NCI-H128 (cell line): ENCODE data around the gene TBC1D13.
"Not testable (repeated sequence)": the region's sequence is repeated elsewhere in the genome, so short reads cannot be mapped to it uniquely, and the experiment has no call there.

Experiments used
- DNase-seq: peaks from one replicate; lab custom pipeline; 2025; ENCODE audit not compliant: unreplicated experiment; lab: John Stamatoyannopoulos, UW

Gene TBC1D13, protein sequence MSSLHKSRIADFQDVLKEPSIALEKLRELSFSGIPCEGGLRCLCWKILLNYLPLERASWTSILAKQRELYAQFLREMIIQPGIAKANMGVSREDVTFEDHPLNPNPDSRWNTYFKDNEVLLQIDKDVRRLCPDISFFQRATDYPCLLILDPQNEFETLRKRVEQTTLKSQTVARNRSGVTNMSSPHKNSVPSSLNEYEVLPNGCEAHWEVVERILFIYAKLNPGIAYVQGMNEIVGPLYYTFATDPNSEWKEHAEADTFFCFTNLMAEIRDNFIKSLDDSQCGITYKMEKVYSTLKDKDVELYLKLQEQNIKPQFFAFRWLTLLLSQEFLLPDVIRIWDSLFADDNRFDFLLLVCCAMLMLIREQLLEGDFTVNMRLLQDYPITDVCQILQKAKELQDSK

DNA sequence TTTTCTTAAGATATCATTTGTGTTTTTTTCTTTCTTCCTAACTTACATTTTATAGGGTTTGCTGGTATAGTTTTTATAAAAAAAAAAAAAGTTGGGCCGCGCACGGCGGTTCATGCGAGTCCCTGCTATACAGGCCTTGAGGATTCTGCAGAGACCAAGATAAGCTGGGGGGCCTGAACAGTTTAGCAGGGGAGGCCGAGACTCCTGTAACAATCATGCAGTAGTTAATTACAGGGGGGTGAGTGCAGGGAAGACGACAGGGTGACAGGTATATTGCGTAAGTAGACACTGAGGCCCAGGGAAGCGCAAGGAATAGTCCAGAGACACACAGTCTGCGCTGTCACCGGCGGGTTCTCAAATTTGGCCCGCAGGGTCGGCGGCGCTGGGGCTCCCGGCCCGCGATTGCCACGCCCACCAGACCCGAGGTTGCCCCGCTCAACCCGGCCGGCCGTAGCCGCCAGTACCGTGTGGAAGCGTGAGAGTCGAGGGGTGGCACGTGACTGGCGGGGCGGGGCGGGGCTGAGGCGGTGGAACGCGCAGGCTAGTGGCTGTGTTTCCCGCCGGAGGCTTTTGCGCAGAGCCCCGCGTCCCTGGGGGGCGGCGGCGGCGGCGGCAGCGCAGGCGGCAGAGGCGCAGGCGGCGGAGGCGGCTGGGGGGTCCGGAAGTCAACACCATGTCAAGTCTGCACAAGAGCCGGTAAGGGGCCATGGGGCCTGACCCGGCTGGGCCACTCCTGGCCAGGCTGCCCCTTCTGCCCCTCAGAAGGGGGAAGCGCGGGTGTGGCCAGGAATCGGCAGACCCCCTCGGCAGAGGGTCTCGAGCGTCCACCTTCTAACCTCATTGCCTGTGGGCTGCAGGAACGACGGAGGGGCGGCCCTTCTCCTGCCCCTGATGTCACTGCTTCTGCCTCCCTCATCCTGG, at the start of gene TBC1D13:
TSS of gene TBC1D13 (plus strand) at position 573 of the 921 bp plus-strand sequence. CDS start at position 674, 101 bp downstream.
- DNase-seq = peak; percentile 68

DNA sequence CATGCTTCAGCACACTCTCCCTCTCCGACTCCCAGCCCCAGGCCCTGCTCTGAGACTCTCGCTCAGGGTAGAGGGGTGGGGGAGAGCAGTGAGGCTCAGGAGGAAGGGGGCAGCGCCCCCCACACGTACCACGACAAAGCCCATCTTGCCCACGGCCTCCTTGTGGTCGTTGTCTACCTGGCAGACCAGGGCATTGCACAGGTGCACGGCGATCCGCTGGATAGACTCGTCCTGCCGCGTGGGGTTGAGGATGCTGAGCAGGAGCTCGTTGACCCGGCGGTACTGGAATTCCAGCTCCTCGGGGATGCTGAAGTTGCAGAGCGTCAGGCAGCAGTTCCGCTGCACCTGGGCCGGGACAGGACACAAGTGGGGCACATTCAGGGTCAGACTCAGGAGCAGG, 44.7 kb upstream of the TBC1D13 start:
- no peak for DNase-seq

DNA sequence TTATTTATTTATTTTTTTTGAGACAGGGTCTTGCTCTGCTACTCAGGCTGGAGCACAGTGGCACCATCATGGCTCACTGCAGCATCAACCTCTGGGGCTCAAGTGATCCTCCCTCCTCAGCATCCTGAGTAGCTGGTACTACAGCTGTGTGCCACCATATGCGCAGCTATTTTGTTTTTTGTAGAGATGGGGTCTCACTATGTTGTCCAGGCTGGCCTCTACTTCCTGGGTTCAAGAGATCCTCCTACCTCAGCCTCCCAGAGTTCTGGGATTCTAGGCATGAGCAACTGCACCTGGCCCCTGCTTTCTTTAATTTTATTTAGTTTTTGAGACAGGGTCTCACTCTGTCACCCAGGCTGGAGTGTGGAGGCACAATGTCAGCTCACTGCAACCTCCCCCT, 43.6 kb upstream of the TBC1D13 start:
- DNase-seq = no peak

DNA sequence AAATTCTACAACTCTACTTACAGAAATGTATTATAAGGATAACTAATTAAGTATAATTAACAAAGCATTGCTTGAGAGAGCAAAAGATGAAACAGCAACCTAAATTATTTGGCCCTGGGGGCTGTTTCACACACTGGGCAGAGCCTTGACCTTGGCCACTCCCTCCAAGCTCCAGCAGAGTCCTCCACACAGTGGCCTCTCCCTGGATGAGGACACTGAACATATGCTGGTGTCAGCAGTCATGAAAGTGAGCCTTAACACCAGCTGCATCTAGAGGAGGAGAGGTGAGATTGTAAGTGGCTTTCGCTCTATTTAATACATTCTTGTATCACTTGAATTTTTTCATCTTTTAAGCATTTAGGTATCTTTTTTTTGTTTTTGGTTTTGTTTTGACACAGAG, 39.8 kb upstream of the TBC1D13 start:
- no peak for DNase-seq

DNA sequence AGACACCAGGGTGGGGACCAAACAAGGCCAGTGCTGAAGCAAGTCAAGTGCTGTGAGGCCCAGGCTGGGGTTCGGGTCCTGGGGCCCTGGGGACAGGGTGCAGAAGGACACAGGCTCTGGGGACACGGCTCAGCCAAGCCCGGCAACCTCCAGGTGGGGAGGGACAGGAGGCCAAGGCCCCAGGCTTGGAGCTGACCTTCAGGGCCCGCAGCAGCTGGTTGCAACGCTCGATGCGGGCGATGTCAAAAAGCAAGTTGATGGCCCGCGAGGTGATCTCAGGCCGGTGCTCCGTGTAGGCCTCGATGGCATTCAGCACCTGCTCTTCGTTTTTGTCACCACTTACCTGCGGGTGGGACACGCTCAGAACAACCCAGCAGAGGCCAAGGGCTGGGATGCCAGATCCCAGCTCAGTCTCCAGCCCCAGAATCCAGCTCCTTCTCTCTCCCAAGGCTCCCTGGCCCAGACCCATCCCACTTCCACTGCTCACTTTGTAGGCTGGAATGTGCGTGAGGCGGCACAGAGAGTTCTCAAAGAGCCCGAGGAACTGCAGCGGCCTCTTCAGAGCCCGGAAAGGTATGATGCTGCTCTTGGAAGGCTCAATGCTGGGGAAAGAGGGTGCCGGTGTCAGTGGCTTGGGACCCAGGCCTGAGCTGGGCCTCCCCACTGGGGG, 36.0 kb upstream of the TBC1D13 start:
- no peak for DNase-seq

DNA sequence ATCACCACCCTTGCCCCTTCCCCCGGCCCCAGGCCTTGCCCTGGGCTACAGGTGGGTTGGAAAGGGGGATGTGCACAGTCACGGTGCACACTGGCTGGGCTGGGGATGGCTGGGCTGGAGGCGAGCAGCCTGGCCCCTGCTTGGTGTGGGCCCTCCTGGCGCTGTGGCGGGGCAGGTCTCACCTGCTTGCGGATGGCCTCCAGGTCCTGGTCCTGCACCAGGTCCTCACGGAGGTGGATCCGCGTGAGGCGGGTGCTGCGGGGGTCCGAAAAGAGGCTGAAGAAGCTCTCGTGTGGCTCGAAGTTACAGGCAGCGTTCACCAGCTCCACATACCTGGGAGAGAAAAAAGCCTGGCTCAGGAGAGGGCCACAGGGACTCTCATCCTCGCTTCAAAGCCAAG, 33.4 kb upstream of the TBC1D13 start:
- DNase-seq = no peak

DNA sequence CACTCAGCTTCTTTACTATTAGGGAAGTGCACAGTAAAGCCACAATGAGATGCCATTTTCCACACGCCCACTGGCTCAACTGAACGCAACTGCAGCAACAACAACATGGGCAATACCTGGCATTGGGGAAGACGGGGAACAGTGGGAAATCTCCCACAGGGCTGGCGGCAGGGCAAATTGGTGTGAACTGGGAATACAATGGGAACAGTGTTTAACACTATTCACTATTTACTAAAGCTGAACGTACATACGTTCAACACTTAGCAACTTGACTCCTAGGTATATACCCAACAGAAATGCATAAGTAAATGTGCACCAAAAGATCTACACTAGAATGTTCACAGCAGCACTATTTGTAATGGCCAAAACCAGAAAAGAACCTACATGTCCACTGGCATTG, 29.5 kb upstream of the TBC1D13 start:
- no peak for DNase-seq

DNA sequence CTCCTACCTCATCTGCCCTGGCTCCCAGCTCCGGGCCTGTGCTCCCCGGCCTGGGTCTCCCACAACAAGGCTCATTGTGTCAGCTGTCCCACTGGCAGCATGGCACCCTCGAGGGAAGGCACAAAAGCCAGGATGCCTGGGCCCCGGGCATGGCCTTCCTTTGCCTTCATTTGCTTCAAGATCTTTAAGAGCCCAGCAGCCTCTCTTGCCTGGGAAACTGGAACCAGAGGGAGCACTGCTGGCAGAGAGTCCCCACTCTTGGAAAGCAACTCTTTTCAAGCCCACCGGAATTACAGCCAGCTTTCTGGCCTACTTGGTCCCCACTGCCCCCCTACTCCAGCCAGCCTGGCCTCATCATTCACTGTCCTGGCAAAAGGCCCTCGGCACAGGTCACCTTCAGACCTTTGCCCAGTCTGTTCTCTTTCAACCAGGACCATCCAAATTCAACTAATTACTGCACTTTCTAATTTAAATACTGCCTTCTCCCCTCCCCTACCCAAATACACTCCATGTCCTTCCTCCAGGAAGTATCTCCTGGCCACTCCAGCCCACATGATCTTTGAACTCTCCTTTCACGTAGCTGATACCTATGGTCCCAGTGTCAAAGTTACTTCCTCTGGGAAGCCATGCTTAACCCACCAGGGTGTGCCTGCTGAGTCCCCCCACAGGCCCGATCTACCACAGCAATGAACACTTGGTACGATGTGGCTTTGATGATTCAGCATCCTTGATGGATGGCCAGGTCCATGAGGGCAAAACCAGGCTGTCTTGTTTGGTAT, 24.2 kb upstream of the TBC1D13 start:
- DNase-seq = no peak

DNA sequence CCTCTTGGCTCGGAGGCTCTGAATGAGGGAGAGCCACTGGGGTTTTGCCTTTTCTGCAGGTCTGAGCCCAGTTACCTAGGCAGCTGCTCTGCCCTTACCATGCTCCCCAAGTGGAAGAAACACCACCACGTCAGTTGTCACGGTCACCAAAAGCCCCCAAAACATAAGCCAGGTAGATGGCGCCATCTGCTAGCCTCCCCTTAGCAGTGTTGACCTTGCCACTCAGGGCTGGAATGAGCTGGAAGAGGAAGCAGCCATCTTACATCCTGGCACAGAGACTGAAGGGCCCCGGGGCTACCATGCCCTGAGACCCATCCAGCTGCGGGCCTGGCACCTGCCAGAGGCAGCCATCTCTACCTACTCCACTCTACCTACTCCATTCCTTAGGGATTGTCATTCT, 22.7 kb upstream of the TBC1D13 start:
- no peak for DNase-seq

DNA sequence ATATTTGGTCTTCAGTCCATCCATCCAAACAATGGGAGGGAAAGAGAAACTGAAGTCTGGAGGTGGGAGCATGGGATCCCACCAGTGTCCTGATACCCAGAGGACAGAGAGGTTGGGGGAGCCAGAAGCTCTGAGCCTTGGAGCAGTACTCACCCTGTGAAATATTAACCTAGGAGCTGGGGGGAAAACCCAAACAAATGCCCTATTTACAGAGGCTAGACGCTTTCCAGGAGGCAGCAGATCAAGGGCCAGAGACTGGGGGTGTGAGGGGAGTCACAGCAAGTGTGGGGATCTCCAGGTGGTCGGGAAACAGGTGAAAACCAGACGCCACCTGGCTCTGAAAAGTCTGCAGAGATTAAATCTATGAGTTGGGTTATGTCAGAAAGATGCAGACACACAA, 21.6 kb upstream of the TBC1D13 start:
- no peak for DNase-seq

DNA sequence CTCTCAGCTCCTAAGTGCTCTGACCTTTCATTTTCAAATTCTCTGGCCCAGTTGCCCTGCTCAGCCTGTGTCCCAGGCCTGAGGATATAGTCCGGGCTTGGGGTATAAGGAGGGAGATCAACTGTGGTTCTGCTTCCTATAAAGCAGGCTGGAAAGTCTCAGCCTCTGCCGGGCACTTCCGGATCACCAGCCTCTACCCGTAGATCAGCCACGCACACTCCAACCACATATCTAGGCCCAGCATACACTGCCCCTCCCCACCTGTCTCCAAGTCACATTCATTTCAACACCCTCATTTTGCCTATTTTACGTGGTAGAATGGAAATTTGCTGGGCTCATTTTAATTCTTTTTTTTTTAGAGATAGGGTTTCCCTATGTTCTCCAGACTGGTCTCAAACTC, 18.4 kb upstream of the TBC1D13 start:
- DNase-seq = no peak

DNA sequence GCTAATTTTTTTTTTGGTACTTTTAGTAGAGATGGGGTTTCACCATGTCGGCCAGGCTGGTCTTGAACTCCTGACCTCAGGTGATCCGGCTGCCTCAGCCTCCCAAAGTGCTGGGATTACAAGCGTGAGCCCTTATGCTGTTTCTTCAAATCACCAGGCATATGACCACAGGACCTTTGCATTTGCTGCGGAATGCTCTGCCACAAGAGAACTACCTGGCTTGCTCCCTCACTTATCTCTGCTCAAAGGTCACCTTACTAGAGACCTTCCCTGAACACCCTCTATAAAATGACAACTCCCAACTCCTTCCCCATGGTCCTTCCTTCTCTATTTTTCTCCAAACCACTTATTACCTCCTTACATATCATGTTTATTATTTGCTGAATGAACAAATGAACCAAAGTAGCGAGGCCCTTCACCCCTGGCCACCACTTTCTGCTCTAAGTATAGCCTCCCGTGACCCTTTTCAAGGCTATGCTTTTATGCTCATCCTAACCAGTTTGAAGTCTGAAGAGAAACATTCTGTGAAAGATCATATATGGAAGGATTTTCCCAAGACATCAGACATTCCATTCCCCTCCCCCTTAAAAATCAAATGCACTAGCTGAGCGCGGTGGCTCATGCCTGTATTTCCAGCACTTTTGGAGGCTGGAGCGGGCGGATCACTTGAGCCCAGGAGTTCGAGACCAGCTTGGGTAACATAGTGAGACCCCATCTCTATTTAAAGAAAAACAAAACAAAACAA, 16.6 kb upstream of the TBC1D13 start:
- no peak for DNase-seq

DNA sequence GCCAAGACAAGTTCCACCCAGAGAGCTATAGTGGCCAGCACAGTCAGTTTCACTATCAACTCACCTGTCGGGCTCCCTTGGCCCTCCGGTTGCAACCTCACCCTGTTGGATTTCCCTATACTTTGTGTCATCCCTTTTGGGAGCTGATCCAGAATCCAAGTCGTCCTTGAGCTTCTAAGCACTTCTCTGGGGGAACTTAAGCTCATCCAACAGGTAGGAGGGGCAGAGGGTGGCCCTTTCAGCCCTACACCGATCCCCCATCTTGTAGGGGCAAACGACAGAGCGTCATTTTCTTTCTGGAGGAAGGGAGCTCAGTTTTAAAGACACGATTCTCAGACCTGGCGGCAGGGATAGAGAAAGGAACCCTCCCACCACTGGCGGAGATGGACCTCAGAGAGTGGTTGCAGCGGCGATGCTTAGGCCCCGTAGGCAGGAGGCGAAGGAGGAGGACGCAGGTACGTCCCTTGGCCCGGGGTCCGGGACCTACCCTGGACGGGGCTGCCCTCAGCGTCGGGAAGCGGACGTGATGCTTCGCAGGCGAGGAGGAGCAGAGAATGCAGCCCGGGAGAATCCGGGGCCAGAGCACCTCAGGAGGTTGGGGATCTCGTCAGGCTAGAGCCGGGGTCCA, 15.8 kb upstream of the TBC1D13 start:
- no peak for DNase-seq

DNA sequence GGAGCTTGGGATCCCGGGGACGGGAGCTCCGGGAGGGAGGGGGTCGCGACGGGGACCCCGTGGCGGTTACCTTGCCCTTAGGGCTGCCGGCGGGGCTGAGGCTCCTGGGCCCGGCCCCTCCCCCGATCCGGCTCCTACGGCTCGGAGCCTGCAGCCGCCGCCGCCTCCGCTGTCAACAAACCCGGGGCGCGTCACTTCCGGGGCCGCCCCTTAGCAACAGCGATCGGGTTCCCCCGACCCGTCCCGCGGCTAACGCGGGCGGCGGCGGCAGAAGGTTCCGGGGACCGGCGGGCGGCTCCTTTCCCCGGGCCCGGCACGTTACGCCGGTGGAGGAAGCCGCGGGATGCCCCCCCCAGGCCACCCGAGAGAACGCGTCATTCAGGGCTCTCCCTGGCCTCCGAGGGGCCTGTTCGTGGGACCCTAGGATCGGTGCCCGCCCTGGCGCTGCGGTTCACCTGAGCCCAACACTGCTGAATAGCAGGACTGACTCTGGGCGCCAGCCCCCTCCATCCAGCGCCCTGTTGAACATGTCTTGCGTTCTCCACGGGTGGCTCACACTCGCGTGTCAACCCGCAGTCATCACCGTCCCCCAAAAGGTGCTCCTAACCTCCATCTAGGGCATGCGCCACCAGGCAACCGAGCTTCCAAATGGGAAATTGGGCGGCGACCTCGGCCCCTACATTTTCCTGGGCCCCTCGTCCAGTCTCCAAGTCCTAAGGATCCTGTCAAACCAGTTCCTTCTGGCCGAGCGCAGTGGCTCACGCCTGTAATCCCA, 15.1 kb upstream of the TBC1D13 start, which contains the start of gene ZER1:
TSS of gene ZER1 (minus strand) at position 183 of the 775 bp plus-strand sequence. CDS start 16,362 bp downstream, outside the sequence.
- DNase-seq = peak; percentile 66

DNA sequence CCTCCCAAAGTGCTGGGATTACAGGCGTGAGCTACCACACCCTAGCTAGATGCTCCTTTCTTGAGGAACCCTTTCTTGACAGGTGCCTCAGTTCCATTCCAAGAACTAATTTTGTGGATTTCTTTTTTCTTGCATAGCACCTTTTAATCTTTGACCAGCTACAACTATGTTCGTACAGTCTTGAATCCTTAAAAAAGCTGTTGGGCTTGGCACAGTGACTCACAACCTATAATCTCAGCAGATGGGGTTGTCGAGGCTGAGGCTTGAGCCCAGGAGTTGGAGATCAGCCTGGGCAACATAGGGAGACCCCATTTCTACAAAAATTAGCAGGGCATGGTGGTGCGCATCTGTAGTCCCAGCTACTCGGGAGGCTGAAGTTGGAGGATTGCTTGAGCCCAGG, 14.0 kb upstream of the TBC1D13 start:
- no peak for DNase-seq

DNA sequence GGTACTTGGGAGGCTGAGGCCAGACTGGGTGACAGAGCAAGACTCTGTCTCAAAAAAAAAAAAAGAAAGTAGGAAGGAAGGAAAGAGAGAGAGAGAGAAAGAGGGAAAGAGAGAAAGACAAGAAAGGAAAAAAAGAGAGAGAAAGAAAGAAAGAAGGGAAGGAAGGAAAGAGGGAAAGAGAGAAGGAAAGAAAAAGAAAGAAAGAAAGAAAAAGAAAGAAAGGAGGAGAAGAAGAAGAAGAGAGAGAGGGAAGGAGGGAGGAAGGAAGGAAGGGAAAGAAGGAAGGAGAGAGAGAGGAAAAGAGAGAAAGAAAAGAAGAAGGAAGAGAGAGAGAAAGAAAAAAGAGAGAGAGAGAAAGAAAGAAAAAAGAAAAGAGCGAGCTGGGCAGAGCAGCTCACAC, 12.2 kb upstream of the TBC1D13 start:
- DNase-seq = no peak

DNA sequence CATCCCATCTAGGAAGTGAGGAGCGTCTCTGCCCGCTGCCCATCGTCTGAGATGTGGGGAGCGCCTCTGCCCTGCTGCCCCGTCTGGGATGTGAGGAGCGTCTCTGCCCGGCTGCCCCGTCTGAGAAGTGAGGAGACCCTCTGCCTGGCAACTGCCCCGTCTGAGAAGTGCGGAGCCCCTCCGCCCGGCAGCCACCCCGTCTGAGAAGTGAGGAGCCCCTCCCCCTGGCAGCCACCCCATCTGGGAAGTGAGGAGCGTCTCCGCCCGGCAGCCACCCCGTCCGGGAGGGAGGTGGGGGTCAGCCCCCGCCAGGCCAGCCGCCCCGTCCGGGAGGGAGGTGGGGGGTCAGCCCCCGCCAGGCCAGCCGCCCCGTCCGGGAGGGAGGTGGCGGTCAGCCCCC, 7.0 kb upstream of the TBC1D13 start:
- not testable (repeated sequence) for DNase-seq

DNA sequence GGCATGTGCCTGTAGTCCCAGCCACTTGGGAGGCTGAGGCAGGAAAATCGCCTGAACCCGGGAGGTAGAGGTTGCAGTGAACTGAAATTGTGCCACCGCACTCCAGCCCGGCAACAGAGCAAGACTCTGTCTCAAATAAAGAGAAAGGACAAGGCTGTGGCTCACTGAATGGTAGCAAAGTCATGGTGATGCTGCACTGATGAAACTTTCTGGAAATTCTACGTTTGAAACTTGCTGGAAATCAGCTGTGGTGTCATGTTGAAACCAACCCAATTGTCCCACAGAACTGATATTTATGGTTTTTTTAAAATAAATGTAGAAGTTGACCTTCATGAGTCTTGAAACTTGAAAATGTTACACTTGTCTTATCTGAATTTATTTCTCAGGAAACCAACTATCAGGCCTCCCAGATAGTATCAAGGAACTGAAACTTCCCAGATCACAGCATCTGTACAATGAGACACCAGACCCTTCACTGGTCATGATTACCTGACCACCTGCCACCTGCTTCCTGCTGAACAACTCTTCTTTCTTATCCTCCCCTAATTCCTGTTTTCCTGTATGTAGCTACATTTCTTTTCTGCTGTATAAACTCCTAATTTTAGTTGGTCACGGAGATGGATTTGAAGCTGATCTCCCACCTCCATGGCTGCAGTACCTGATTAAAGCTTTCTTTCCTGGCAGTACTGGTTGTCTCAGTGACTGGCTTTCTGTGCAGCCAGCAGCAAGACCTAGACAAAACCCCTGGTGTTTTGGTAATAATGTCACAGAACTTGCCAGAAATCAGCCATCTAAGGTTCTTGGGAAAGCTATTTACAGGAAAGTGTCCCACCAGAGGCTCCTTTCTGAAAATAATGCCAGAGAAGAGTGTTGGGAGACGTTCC, 5.6 kb upstream of the TBC1D13 start:
- DNase-seq = no peak
